GM23248 (cell line): ENCODE data around the gene C18orf32. TPM values are rescaled to one million over a fixed set of nuclear protein-coding genes. Genes with fewer than 3 reads are reported as not detected.

ENCODE experiments used
- DNase-seq: peaks from one replicate; pipeline ENCODE4 v3.0.0-alpha.2; 2015
- H2AFZ ChIP-seq: fragments of 200-600 bp; sonication (generic); 2 replicates; pipeline ENCODE4 v1.6.1; 2016; ENCODE audit warnings: antibody characterized with exemption
- H3F3A ChIP-seq: fragments of 200-600 bp; sonication (generic); 2 replicates; pipeline ENCODE4 v1.6.1; 2016; ENCODE audit warnings: mild to moderate bottlenecking, antibody characterized with exemption, mixed run types; ENCODE audit not compliant: insufficient read depth
- H3K27ac ChIP-seq: fragments of 200-600 bp; sonication (generic); 2 replicates; pipeline ENCODE4 v1.5.1; 2016; ENCODE audit warnings: mild to moderate bottlenecking
- H3K27me3 ChIP-seq: fragments of 200-600 bp; sonication (generic); replicated peaks from 2 replicates; pipeline ENCODE4 v1.6.1; 2016; ENCODE audit warnings: mild to moderate bottlenecking; ENCODE audit not compliant: insufficient read depth
- H3K36me3 ChIP-seq: fragments of 200-600 bp; sonication (generic); 2 replicates; pipeline ENCODE4 v1.6.1; 2016; ENCODE audit warnings: low read depth, mild to moderate bottlenecking
- H3K4me1 ChIP-seq: fragments of 200-600 bp; sonication (generic); 2 replicates; pipeline ENCODE4 v1.6.1; 2016; ENCODE audit warnings: mild to moderate bottlenecking; ENCODE audit not compliant: insufficient read depth
- H3K4me2 ChIP-seq: fragments of 200-600 bp; sonication (generic); one replicate; pipeline ENCODE4 v1.6.1; 2016; ENCODE audit warnings: mild to moderate bottlenecking; ENCODE audit not compliant: unreplicated experiment
- H3K4me3 ChIP-seq: fragments of 200-600 bp; sonication (generic); 2 replicates; pipeline ENCODE4 v1.5.1; 2016; ENCODE audit warnings: mild to moderate bottlenecking
- H3K79me2 ChIP-seq: fragments of 200-600 bp; sonication (generic); 2 replicates; pipeline ENCODE4 v1.6.1; 2016; ENCODE audit warnings: mild to moderate bottlenecking; ENCODE audit not compliant: insufficient read depth
- H3K9ac ChIP-seq: fragments of 200-600 bp; sonication (generic); 2 replicates; pipeline ENCODE4 v1.6.1; 2016; ENCODE audit warnings: mild to moderate bottlenecking
- H3K9me2 ChIP-seq: fragments of 200-600 bp; sonication (generic); 2 replicates; pipeline ENCODE4 v1.6.1; 2016; ENCODE audit warnings: mixed run types, mild to moderate bottlenecking, moderate library complexity; ENCODE audit not compliant: insufficient read depth
- H3K9me3 ChIP-seq: fragments of 200-600 bp; sonication (generic); one replicate; pipeline ENCODE4 v1.6.1; 2017; ENCODE audit warnings: low read depth
- H4K20me1 ChIP-seq: fragments of 200-600 bp; sonication (generic); 2 replicates; pipeline ENCODE4 v1.6.0; 2016; ENCODE audit not compliant: insufficient read depth
- EZH2 ChIP-seq: fragments of 200-600 bp; sonication (generic); IDR thresholded peaks from 2 replicates; pipeline ENCODE4 v1.6.1; 2018; ENCODE audit warnings: antibody characterized with exemption, mild to moderate bottlenecking; ENCODE audit not compliant: insufficient read depth, poor library complexity, severe bottlenecking
- EZH2phosphoT487 ChIP-seq: fragments of 200-600 bp; sonication (generic); IDR thresholded peaks from 2 replicates; pipeline ENCODE4 v1.6.1; 2018; ENCODE audit warnings: antibody characterized with exemption, moderate library complexity, mild to moderate bottlenecking, low read depth; ENCODE audit not compliant: insufficient read depth
- WGBS, 2 experiments: methylation state at CpG; one replicate each; pipeline ENCODE4 v1.1.6; 2015 to 2017; ENCODE audit warnings: low lambda C conversion rate in 2 of 2, low coverage in 1 of 2; ENCODE audit errors: missing lambda C conversion rate in 2 of 2; 5-methylcytosine and 5-hydroxymethylcytosine counted together
- in situ Hi-C: fragments of 300-500 bp; cut with MboI; formaldehyde crosslinking; loops from 2 replicates; pipeline ENCODE4 v1.15.0; 2020
- polyA plus RNA-seq: library from polyadenylated mRNA; unstranded; fragments of >200 nt; fragmentation: Nextera tagmentation; extraction: Ambion mirVana; gene quantifications from 2 replicates; pipeline ENCODE4 v1.2.1, GENCODE V29; 2016
- total RNA-seq: library from RNA; depleted of rRNA; stranded (reverse); fragments of >200 nt; shearing (Covaris generic); gene quantifications from 2 replicates; pipeline ENCODE4 v1.2.3, GENCODE V29; 2014

Gene C18orf32
- total and polyA plus RNA-seq, 2 experiments from 2014 or later: 43.7 to 77.0 TPM

- Histone ChIP-seq H3K9me3 (no peaks in the 10 kb centered on the region), H3K79me2 (peaks cover 10% of the 10 kb centered on the region), H3K27me3 (no peaks in the 10 kb centered on the region), H3K4me3 (no peak overlapping the region), H2AFZ (no peak overlapping the region), H3K4me1 (peaks cover 4% of the 10 kb centered on the region; the same call in 1 of the 2 replicates), H3K9ac (no peak overlapping the region), H3K27ac (no peak overlapping the region), H3K9me2 (no peaks in the 10 kb centered on the region), H3K36me3 (no peaks in the 10 kb centered on the region), H4K20me1 (no peaks in the 10 kb centered on the region), H3K4me2 (no peak overlapping the region), H3F3A (peaks cover 11% of the 10 kb centered on the region)
- TF ChIP-seq EZH2phosphoT487: no peak
- DNase-seq: peak; percentile 10
- WGBS, 2 experiments: 82 to 92% methylated on average over 8 of the region's 8 CpGs
- in situ Hi-C loops: no loop called here
Observed at GRCh38 chr18:49464718-49465598, 22.1 kb downstream of the C18orf32 start.

GRCh38 chr18:49461602-49461977, 25.4 kb downstream of the C18orf32 start:
- 98 to 99% methylated on average over 4 of the region's 4 CpGs for WGBS, 2 experiments
- H3K9ac ChIP-seq: no peak overlapping the region
- no peak for TF ChIP-seq EZH2phosphoT487
- no peak for TF ChIP-seq EZH2
- H4K20me1 ChIP-seq: no peaks in the 10 kb centered on the region
- H3K79me2 ChIP-seq: peaks cover 43% of the 10 kb centered on the region
- H3K9me2 ChIP-seq: no peaks in the 10 kb centered on the region
- in situ Hi-C loops: no loop called here
- no peaks in the 10 kb centered on the region for H3K27me3 ChIP-seq
- no peaks in the 10 kb centered on the region for H3K36me3 ChIP-seq
- H3F3A ChIP-seq: peaks cover 23% of the 10 kb centered on the region
- H2AFZ ChIP-seq: no peak overlapping the region
- H3K4me2 ChIP-seq: no peak overlapping the region
- H3K4me1 ChIP-seq: peaks cover 9% of the 10 kb centered on the region
- H3K9me3 ChIP-seq: no peaks in the 10 kb centered on the region
- DNase-seq: no peak
- no peak overlapping the region for H3K27ac ChIP-seq
- H3K4me3 ChIP-seq: no peak overlapping the region

- TF ChIP-seq EZH2phosphoT487 (no peak), EZH2 (no peak)
- peak overlapping the region; percentile 93 for H3K4me3 ChIP-seq
- H3K27ac ChIP-seq: peak overlapping the region; percentile 77
- H4K20me1 ChIP-seq: no peaks in the 10 kb centered on the region
- H3K27me3 ChIP-seq: no peaks in the 10 kb centered on the region
- peak overlapping the region; percentile 87 for H3K4me2 ChIP-seq
- peak; percentile 61 for DNase-seq
- H3K79me2 ChIP-seq: peaks cover 48% of the 10 kb centered on the region
- no peaks in the 10 kb centered on the region for H3K9me2 ChIP-seq
- peak overlapping the region; percentile 97 for H2AFZ ChIP-seq
- peaks cover 26% of the 10 kb centered on the region for H3F3A ChIP-seq
- no peaks in the 10 kb centered on the region for H3K9me3 ChIP-seq
- in situ Hi-C loops: no loop called here
- H3K4me1 ChIP-seq: peaks cover 14% of the 10 kb centered on the region
- 38 to 40% methylated on average over 19 of the region's 19 CpGs for WGBS, 2 experiments
- H3K9ac ChIP-seq: peak overlapping the region; percentile 92
- H3K36me3 ChIP-seq: no peaks in the 10 kb centered on the region
Observed at GRCh38 chr18:49460976-49461601, 25.9 kb downstream of the C18orf32 start.

- peak overlapping the region; percentile 93 for H3K4me3 ChIP-seq
- H4K20me1 ChIP-seq: no peaks in the 10 kb centered on the region
- peak overlapping the region; percentile 77; the same call in 1 of the 2 replicates for H3K27ac ChIP-seq
- TF ChIP-seq EZH2 (no peak), EZH2phosphoT487 (no peak)
- H3K4me2 ChIP-seq: peak overlapping the region; percentile 87
- peaks cover 63% of the 10 kb centered on the region for H3K79me2 ChIP-seq
- H3K36me3 ChIP-seq: no peaks in the 10 kb centered on the region
- H3K9ac ChIP-seq: peak overlapping the region; percentile 92
- WGBS, 2 experiments: 14 to 15% methylated on average over 16 of the region's 16 CpGs
- H3K4me1 ChIP-seq: peaks cover 14% of the 10 kb centered on the region
- H2AFZ ChIP-seq: peak overlapping the region; percentile 97
- no peaks in the 10 kb centered on the region for H3K9me2 ChIP-seq
- H3F3A ChIP-seq: peaks cover 23% of the 10 kb centered on the region
- no peaks in the 10 kb centered on the region for H3K9me3 ChIP-seq
- peak; percentile 71 for DNase-seq
- in situ Hi-C loops: no loop called here
- no peaks in the 10 kb centered on the region for H3K27me3 ChIP-seq
Observed at GRCh38 chr18:49459404-49460171, 27.4 kb downstream of the C18orf32 start.
